ENCODE measurements around the gene CNN2. TPM values are rescaled to one million over a fixed set of nuclear protein-coding genes. Genes with fewer than 3 reads are reported as not detected.

CNN2 gene
- total and polyA plus RNA-seq, 2 of the 8 experiments (the other 6 are each of a cell fraction or from before 2014, with no cell fraction given), result 189 to 551 TPM

- POLR2A ChIA-PET (ENCODE audit: partially characterized antibody), result interaction anchor here (2.5 kb wide), 1 partner anchor 26 kb away, joined by 13 read pairs; the partner anchor contains the start of gene ABCA7
- FAIRE-seq, result no peak
- CTCF ChIA-PET (ENCODE audit: partially characterized antibody), result interaction anchor here (0.8 kb wide), 1 partner anchor 34 kb away, joined by 3 read pairs; no protein-coding TSS in a partner anchor
- TF ChIP-seq NANOG (IDR thresholded peaks at IDR 0.05; ENCODE audit: insufficient read depth, low read depth, low read length, poor library complexity, severe bottlenecking) (no peak), KDM5A (IDR thresholded peaks at IDR 0.05; ENCODE audit: low read length) (no peak), FOSL1 (IDR thresholded peaks at IDR 0.05; ENCODE audit: insufficient read depth, low read depth, low read length) (no peak), POLR2AphosphoS5 (IDR thresholded peaks at IDR 0.05; ENCODE audit: low read depth, low read length) (no peak), RXRA (IDR thresholded peaks at IDR 0.05; ENCODE audit: insufficient read depth, low read depth, low read length) (no peak), BRCA1 (IDR thresholded peaks at IDR 0.05; ENCODE audit: low read depth, low read length) (no peak), RNF2 (IDR thresholded peaks at IDR 0.05; ENCODE audit: borderline replicate concordance, low read depth, low read length, missing control alignments, poor library complexity, severe bottlenecking) (no peak), RAD21 (IDR thresholded peaks at IDR 0.05 in 1 of 2, conservative IDR thresholded peaks at IDR 0.05 in 1 of 2; ENCODE audit: low read depth in 2 of 2, low read length in 2 of 2) (no peak), HDAC6 (IDR thresholded peaks at IDR 0.05; ENCODE audit: low read depth, low read length) (no peak), TBP (IDR thresholded peaks at IDR 0.05; ENCODE audit: low read depth, low read length) (no peak), E2F6 (IDR thresholded peaks at IDR 0.05) (no peak), SIX5 (IDR thresholded peaks at IDR 0.05; ENCODE audit: low read depth, low read length) (no peak)
These were observed 14.5 kb upstream of the CNN2 start for GRCh38 chr19:1011831-1012333.

More at GRCh38 chr19:1011831-1012333, 14.5 kb upstream of the CNN2 start:
- Histone ChIP-seq H2BK12ac (ENCODE audit: low read depth, low read length) (no peak overlapping the region), H4K20me1 (replicated peaks in 1 of 2; ENCODE audit: control insufficient read depth in 1 of 2, insufficient read depth in 2 of 2, low read length in 2 of 2) (peaks cover 21 to 28% of the 10 kb centered on the region in 2 experiments), H2BK20ac (ENCODE audit: low read length) (no peak overlapping the region), H3K79me2 (ENCODE audit: control insufficient read depth in 1 of 2, insufficient read depth in 2 of 2, low read length in 2 of 2) (peaks cover 9 to 39% of the 10 kb centered on the region in 2 experiments; a peak in 3 of 4 replicates), H2BK120ac (replicated peaks; ENCODE audit: low read depth, low read length) (no peak overlapping the region), H3K4me1 (replicated peaks in 1 of 4; ENCODE audit: control insufficient read depth in 3 of 4, insufficient read depth in 4 of 4, low read length in 3 of 4) (peaks cover 0 to 13% (median 12%) of the 10 kb centered on the region in 4 experiments; a peak in 5 of 7 replicates), H4K91ac (replicated peaks; ENCODE audit: insufficient read length, low read length) (no peak overlapping the region), H3K79me1 (ENCODE audit: low read depth, low read length) (0 out of 2 replicates have a peak, but pooled peaks cover 6% of the 10 kb centered on the region), H3K4ac (replicated peaks; ENCODE audit: insufficient read length, low read depth, low read length) (no peak overlapping the region), H3K9ac (replicated peaks in 1 of 4; ENCODE audit: extremely low read depth in 1 of 4, low read depth in 3 of 4, low read length in 3 of 4) (no peak overlapping the region), H3K4me3 (ENCODE audit: extremely low read depth in 1 of 4, insufficient read depth in 2 of 4, low read depth in 3 of 4, low read length in 4 of 4) (no peak overlapping the region), H4K5ac (ENCODE audit: insufficient read length, low read depth, low read length) (no peak overlapping the region), H3K23ac (ENCODE audit: insufficient read length) (no peak overlapping the region), H4K8ac (ENCODE audit: extremely low read depth, insufficient read depth, low read length) (peak overlapping the region; percentile 45), H2BK5ac (ENCODE audit: low read depth, low read length) (no peak overlapping the region), H3K14ac (ENCODE audit: insufficient read length) (no peak overlapping the region), H3K4me2 (ENCODE audit: insufficient read depth in 1 of 2, low read depth in 2 of 2, low read length in 2 of 2) (no peak overlapping the region), H3K9me3 (ENCODE audit: insufficient read depth in 2 of 2, low read depth in 1 of 2, low read length in 1 of 2) (no peaks in the 10 kb centered on the region), H2AK5ac (ENCODE audit: low read depth, low read length) (no peak overlapping the region), H3K27ac (ENCODE audit: low read depth, low read length) (no peak overlapping the region), H2BK15ac (ENCODE audit: low read length) (no peak overlapping the region), H3K18ac (ENCODE audit: extremely low read depth, low read length) (no peak overlapping the region), H3K23me2 (ENCODE audit: low read depth, low read length) (no peaks in the 10 kb centered on the region), H3K36me3 (ENCODE audit: control insufficient read depth in 2 of 4, insufficient read depth in 4 of 4, low read length in 3 of 4) (peaks cover 8 to 56% (median 11%) of the 10 kb centered on the region in 4 experiments; a peak in 6 of 8 replicates), H3K27me3 (replicated peaks in 1 of 4; ENCODE audit: control insufficient read depth in 3 of 4, extremely low read depth in 1 of 4, insufficient read depth in 3 of 4, low read length in 3 of 4) (no peaks in the 10 kb centered on the region), H3K56ac (replicated peaks; ENCODE audit: insufficient read length, low read depth, low read length) (no peak overlapping the region), H2AFZ (ENCODE audit: low read length) (no peak overlapping the region)
- WGBS, 2 experiments (ENCODE audit: extremely low coverage in 1 of 2, insufficient coverage in 1 of 2, insufficient read length in 1 of 2, insufficient replicate concordance in 2 of 2, low coverage in 1 of 2, low lambda C conversion rate in 2 of 2, missing lambda C conversion rate in 1 of 2), result 92% methylated on average over 23 of the region's 36 CpGs; no CpG with 5 or more reads in 1 of the 2 experiments
- DNase-seq (ENCODE audit: low read depth in 1 of 2, low spot score in 2 of 2), result no peak

Data from H1 (cell line).